ENCODE results near the gene CRTC1. TPM values are rescaled to one million over a fixed set of nuclear protein-coding genes. Genes with fewer than 3 reads are reported as not detected.
A peak's percentile ranks its signal among the peaks of the same experiment; 100 is the strongest.

Gene CRTC1
- total and polyA plus RNA-seq, 9 of the 15 experiments (the other 6 are each of a cell fraction or from before 2014, with no cell fraction given): 0.25 to 3.8 (median 1.2) TPM; not detected in 2

- TF ChIP-seq RERE (CRISPR knock-in tag; IDR thresholded peaks at IDR 0.05; ENCODE audit: borderline replicate concordance) (no peak), ESRRA (IDR thresholded peaks at IDR 0.05; ENCODE audit: borderline replicate concordance, low read depth) (no peak), GABPB2 (CRISPR knock-in tag; conservative IDR thresholded peaks at IDR 0.05) (no peak)
Observed at GRCh38 chr19:18701250-18701608, 17.7 kb downstream of the CRTC1 start (continued).

GRCh38 chr19:18704054-18704453, 20.6 kb downstream of the CRTC1 start:
- no peak for TF ChIP-seq ZC3H4 (CRISPR knock-in tag; IDR thresholded peaks at IDR 0.05; ENCODE audit: borderline replicate concordance)
- peak; percentile 73 for TF ChIP-seq ZNF121 (CRISPR knock-in tag; conservative IDR thresholded peaks at IDR 0.05)
- TF ChIP-seq FIP1L1 (IDR thresholded peaks at IDR 0.05; ENCODE audit: low read depth, low read length, poor library complexity, severe bottlenecking): no peak
- no peak for TF ChIP-seq MEIS2 (IDR thresholded peaks at IDR 0.05; ENCODE audit: partially characterized antibody)
- no peak for TF ChIP-seq ZBED1 (IDR thresholded peaks at IDR 0.05)
- no peak for TF ChIP-seq E2F4 (CRISPR knock-in tag; IDR thresholded peaks at IDR 0.05; ENCODE audit: low read depth)
- no peak for TF ChIP-seq NFRKB (IDR thresholded peaks at IDR 0.05; ENCODE audit: low read depth)
- TF ChIP-seq TBP (optimal IDR thresholded peaks at IDR 0.05; ENCODE audit: low read depth, low read length): no peak
- no peaks in the 10 kb centered on the region for H3K36me3 ChIP-seq (ENCODE audit: control insufficient read depth, insufficient read depth, low read length)
- H3K9me1 ChIP-seq (ENCODE audit: control insufficient read depth, insufficient read depth, low read length): peaks cover 3% of the 10 kb centered on the region
- H3K4me2 ChIP-seq (ENCODE audit: insufficient read depth, low read length): no peak overlapping the region
- in situ Hi-C loops (cut with MboI): no loop called here
- no peak overlapping the region for H3K4me3 ChIP-seq
- H3K27me3 ChIP-seq (ENCODE audit: control insufficient read depth in 2 of 2, insufficient read depth in 2 of 2, low read length in 2 of 2): no peaks in the 10 kb centered on the region
- WGBS (ENCODE audit: insufficient coverage, low coverage, missing lambda C conversion rate): 36% methylated on average over 4 of the region's 4 CpGs
- H3K9ac ChIP-seq (ENCODE audit: insufficient read depth in 1 of 2, low read depth in 2 of 2, low read length in 2 of 2): no peak overlapping the region
- H3K9me3 ChIP-seq (replicated peaks; ENCODE audit: control insufficient read depth, insufficient read depth, low read depth, low read length): no peaks in the 10 kb centered on the region
- H4K20me1 ChIP-seq (replicated peaks; ENCODE audit: control insufficient read depth, insufficient read depth, low read length): peaks cover 25% of the 10 kb centered on the region
- FAIRE-seq (no peak), ATAC-seq (no peak), DNase-seq (ENCODE audit: extremely low read depth in 1 of 4, low spot score in 3 of 4) (no peak)
- no peak overlapping the region for H3K27ac ChIP-seq (ENCODE audit: extremely low read depth, low read depth, low read length)
- no TSS peak for BruUV-seq (replicated peaks)
- ChIA-PET POLR2A (interaction anchor here (0.6 kb wide), 1 partner anchor 213 kb away, joined by 3 read pairs; no protein-coding TSS in a partner anchor), CTCF (ENCODE audit: low intra/inter-chr PET ratio) (no interaction called here)
- intact Hi-C loops (cut with micrococcal nuclease): no loop called here
- H2AFZ ChIP-seq (ENCODE audit: low read depth, low read length): no peak overlapping the region
- 0 out of 3 replicates have a peak, but pooled peaks cover 6% of the 10 kb centered on the region for H3K79me2 ChIP-seq (ENCODE audit: control insufficient read depth, insufficient read depth, low read length)
- peaks cover 10 to 33% of the 10 kb centered on the region in 2 experiments; a peak in 4 of 5 replicates for H3K4me1 ChIP-seq (replicated peaks in 1 of 2; ENCODE audit: control insufficient read depth in 2 of 2, insufficient read depth in 2 of 2, low read length in 2 of 2)

All from K562 (cell line).